ENCODE measurements around the gene APOC4.
"Not testable (repeated sequence)": the region's sequence is repeated elsewhere in the genome, so short reads cannot be mapped to it uniquely, and the experiment has no call there.

APOC4 gene

DNA sequence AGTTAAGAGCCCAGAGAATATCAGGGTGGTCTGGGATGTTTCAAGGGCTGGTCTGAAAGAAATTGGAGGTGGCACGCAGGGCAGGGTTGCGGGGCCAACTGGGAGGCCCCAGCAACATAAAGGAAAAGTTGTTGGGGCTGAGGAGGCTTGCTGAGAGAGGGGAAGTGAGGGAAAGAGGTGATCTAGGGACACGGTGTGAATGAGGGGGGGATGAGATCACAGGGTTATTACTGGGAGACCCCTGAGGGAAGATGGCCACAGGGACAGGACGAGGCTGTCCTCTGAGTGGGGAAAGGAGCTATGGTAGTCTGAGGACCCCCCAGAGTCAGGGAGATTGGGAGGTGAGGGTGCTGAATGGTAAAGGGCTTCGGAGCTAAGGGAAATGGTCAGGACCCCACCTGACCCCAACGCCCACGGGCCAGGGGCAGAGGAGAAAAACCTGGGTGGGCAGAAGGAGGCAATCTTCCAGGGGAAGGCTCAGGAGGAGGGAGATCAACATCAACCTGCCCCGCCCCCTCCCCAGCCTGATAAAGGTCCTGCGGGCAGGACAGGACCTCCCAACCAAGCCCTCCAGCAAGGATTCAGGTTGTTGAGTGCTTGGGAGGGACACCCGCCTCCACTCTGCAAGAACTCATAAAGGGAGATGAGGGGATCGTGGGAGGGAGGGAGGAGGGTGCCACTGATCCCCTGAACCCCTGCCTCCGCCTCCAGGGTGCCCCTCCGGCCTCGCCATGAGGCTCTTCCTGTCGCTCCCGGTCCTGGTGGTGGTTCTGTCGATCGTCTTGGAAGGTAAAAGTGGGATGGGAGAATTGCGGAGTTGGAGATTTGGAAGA lies 15.6 kb upstream of the APOC4 start:
- DNase-seq (ENCODE audit: extremely low spot score) = not testable (repeated sequence)
- CTCF ChIA-PET = interaction anchor here (0.6 kb wide), 1 partner anchor 24 kb away, joined by 4 read pairs; no protein-coding TSS in a partner anchor
- peak; percentile 38; the same call in 1 of the 2 replicates for TF ChIP-seq L3MBTL2 (conservative IDR thresholded peaks at IDR 0.05)
- POLR2A ChIA-PET = interaction anchor here (1.3 to 1.5 kb wide), 2 partner anchors 12 to 28 kb away, joined by 3 to 4 read pairs; partner anchors contain the start of gene APOC1

DNA sequence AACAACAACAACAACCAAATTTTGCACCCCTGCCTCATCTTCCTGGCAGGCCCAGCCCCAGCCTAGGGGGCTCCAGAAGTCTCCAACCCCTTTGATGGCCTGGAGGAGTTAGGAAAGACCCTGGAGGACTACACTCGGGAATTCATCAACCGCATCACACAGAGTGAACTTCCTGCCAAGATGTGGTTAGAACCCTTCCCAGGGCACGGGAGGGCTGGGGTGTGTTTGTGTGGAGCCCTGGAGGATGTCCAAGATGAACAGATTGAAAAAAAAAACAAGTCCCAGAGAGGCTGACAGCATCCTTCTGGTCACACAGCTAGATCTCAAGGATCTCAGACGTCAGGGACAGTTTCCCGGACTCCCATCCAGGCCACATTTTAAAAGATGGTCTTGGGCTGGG lies 14.3 kb upstream of the APOC4 start:
- ChIA-PET POLR2A (no interaction called here), CTCF (no interaction called here)
- DNase-seq (ENCODE audit: extremely low spot score) = no peak
- no peak for TF ChIP-seq NFRKB (IDR thresholded peaks at IDR 0.05)
- TF ChIP-seq ARNT (IDR thresholded peaks at IDR 0.05) = no peak
- no peak for TF ChIP-seq CTBP1 (IDR thresholded peaks at IDR 0.05; ENCODE audit: borderline replicate concordance)
- TF ChIP-seq ELF4 (IDR thresholded peaks at IDR 0.05) = no peak
- no peak for TF ChIP-seq PKNOX1 (IDR thresholded peaks at IDR 0.05)
- no peak for TF ChIP-seq SUZ12 (IDR thresholded peaks at IDR 0.05)
- TF ChIP-seq L3MBTL2 (conservative IDR thresholded peaks at IDR 0.05) = no peak
- TF ChIP-seq LEF1 (IDR thresholded peaks at IDR 0.05; ENCODE audit: borderline replicate concordance) = no peak
- no peak for TF ChIP-seq TARDBP (IDR thresholded peaks at IDR 0.05)
- TF ChIP-seq FOXA1 (IDR thresholded peaks at IDR 0.05) = no peak
- TF ChIP-seq HDGF (IDR thresholded peaks at IDR 0.05; ENCODE audit: borderline replicate concordance) = no peak
- TF ChIP-seq SP1 (IDR thresholded peaks at IDR 0.05) = no peak
- TF ChIP-seq FOXK2 (IDR thresholded peaks at IDR 0.05) = no peak
- no peak for TF ChIP-seq ZNF384 (IDR thresholded peaks at IDR 0.05)
- no peak for TF ChIP-seq BHLHE40 (IDR thresholded peaks at IDR 0.05; ENCODE audit: borderline replicate concordance)

- CTCF ChIA-PET = no interaction called here
- no peak for DNase-seq (ENCODE audit: extremely low spot score)
- POLR2A ChIA-PET = no interaction called here
- no peak for TF ChIP-seq ZNF384 (IDR thresholded peaks at IDR 0.05)
- no peak for TF ChIP-seq FOXA1 (IDR thresholded peaks at IDR 0.05)
- no peak for TF ChIP-seq SP1 (IDR thresholded peaks at IDR 0.05)
- no peak for TF ChIP-seq ARNT (IDR thresholded peaks at IDR 0.05)
- no peak for TF ChIP-seq LEF1 (IDR thresholded peaks at IDR 0.05; ENCODE audit: borderline replicate concordance)
- TF ChIP-seq NFRKB (IDR thresholded peaks at IDR 0.05) = no peak
Measured at GRCh38 chr19:44930088-44930487, 11.9 kb upstream of the APOC4 start.

DNA sequence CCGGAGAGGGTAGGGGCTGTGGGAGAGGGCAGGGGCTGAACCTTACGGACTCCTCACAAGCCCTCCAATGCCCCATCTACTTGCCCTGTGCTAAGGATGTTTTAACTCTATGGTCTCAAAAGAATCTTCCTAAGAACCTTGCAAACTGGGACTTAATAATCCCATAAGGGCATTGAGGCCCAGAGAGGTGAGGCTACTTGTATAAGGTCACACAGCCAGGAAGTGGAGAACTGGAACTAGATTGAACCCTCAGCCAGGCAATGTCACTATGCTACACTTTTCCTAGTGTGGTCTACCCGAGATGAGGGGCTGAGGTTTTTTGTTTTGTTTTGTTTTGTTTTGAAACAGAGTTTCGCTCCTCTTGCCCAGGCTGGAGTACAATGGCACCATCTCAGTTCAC lies 10.5 kb upstream of the APOC4 start:
- TF ChIP-seq ZNF384 (IDR thresholded peaks at IDR 0.05) (no peak), CTBP1 (IDR thresholded peaks at IDR 0.05; ENCODE audit: borderline replicate concordance) (no peak), HDGF (IDR thresholded peaks at IDR 0.05; ENCODE audit: borderline replicate concordance) (no peak), PKNOX1 (IDR thresholded peaks at IDR 0.05) (no peak), LEF1 (IDR thresholded peaks at IDR 0.05; ENCODE audit: borderline replicate concordance) (no peak), BHLHE40 (IDR thresholded peaks at IDR 0.05; ENCODE audit: borderline replicate concordance) (no peak), SP1 (IDR thresholded peaks at IDR 0.05) (no peak), FOXA1 (IDR thresholded peaks at IDR 0.05) (no peak), SUZ12 (IDR thresholded peaks at IDR 0.05) (no peak), ARNT (IDR thresholded peaks at IDR 0.05) (no peak)
- ChIA-PET POLR2A (no interaction called here), CTCF (no interaction called here)
- no peak for DNase-seq (ENCODE audit: extremely low spot score)

DNA sequence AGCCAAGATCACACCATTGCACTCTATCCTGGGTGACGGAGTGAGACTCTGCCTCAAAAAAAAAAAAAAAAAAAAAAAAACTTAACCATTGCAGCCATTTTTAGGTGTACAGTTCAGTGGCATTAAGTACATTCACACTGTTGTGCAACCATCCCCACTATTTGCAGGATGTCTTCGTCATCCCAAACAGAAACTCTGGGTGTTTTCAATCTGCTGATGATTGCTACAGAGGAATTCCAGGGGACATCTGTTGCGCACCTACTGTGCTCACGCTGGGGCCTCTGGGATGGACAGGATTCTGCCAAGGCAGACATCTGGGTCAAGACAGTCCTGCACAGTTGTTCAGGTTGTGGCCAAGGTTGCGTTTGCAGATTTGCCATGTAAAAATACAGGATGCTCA lies 2.4 kb upstream of the APOC4 start:
- ChIA-PET CTCF (no interaction called here), POLR2A (no interaction called here)
- TF ChIP-seq TARDBP (IDR thresholded peaks at IDR 0.05) (no peak), ARNT (IDR thresholded peaks at IDR 0.05) (no peak), FOXK2 (IDR thresholded peaks at IDR 0.05) (no peak), NFRKB (IDR thresholded peaks at IDR 0.05) (no peak), PKNOX1 (IDR thresholded peaks at IDR 0.05) (no peak), HDGF (IDR thresholded peaks at IDR 0.05; ENCODE audit: borderline replicate concordance) (no peak), FOXA1 (IDR thresholded peaks at IDR 0.05) (no peak), CTBP1 (IDR thresholded peaks at IDR 0.05; ENCODE audit: borderline replicate concordance) (no peak), ELF4 (IDR thresholded peaks at IDR 0.05) (no peak), FOXM1 (IDR thresholded peaks at IDR 0.05; ENCODE audit: borderline replicate concordance) (no peak), SUZ12 (IDR thresholded peaks at IDR 0.05) (no peak)
- no peak for DNase-seq (ENCODE audit: extremely low spot score)

DNA sequence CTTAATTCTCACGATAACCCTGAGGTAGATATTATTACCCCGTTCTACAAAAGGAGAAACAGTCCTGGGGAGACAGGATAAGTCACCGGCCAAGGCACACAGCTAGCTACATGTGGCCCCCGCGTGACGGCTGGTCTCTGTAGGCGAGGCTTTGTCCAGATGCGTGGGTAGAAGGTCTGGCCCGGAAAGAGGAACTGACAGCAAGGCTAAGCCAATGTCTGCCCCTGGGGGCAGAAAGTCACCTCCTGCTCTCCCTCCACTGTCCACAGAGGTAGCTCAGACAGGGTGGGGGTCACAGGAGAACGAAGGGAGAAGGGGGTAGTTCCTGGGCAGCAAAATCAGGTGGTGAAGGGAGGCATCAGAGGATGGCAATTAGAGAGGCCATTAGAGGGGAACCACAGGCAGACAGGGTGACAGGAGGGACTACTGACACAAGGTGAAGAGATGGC lies 1.8 kb downstream of the APOC4 start:
- DNase-seq (ENCODE audit: extremely low spot score) = no peak
- CTCF ChIA-PET = no interaction called here
- POLR2A ChIA-PET = no interaction called here
- TF ChIP-seq LEF1 (IDR thresholded peaks at IDR 0.05; ENCODE audit: borderline replicate concordance) (no peak), ZNF384 (IDR thresholded peaks at IDR 0.05) (no peak), CTBP1 (IDR thresholded peaks at IDR 0.05; ENCODE audit: borderline replicate concordance) (no peak), ARNT (IDR thresholded peaks at IDR 0.05) (no peak), FOXK2 (IDR thresholded peaks at IDR 0.05) (no peak), SUZ12 (IDR thresholded peaks at IDR 0.05) (no peak), HDGF (IDR thresholded peaks at IDR 0.05; ENCODE audit: borderline replicate concordance) (no peak), SP1 (IDR thresholded peaks at IDR 0.05) (no peak), NFRKB (IDR thresholded peaks at IDR 0.05) (no peak), FOXA1 (IDR thresholded peaks at IDR 0.05) (no peak), L3MBTL2 (conservative IDR thresholded peaks at IDR 0.05) (no peak), FOXM1 (IDR thresholded peaks at IDR 0.05; ENCODE audit: borderline replicate concordance) (no peak), BHLHE40 (IDR thresholded peaks at IDR 0.05; ENCODE audit: borderline replicate concordance) (no peak)

All from HEK293T (cell line).